ENCODE measurements around the gene ORC4.

GRCh38 chr2:147945660-147946059 is 74.9 kb downstream of the ORC4 start:
- no peak for TF ChIP-seq POLR2A (IDR thresholded peaks at IDR 0.05)
- TF ChIP-seq, protein P1, sequence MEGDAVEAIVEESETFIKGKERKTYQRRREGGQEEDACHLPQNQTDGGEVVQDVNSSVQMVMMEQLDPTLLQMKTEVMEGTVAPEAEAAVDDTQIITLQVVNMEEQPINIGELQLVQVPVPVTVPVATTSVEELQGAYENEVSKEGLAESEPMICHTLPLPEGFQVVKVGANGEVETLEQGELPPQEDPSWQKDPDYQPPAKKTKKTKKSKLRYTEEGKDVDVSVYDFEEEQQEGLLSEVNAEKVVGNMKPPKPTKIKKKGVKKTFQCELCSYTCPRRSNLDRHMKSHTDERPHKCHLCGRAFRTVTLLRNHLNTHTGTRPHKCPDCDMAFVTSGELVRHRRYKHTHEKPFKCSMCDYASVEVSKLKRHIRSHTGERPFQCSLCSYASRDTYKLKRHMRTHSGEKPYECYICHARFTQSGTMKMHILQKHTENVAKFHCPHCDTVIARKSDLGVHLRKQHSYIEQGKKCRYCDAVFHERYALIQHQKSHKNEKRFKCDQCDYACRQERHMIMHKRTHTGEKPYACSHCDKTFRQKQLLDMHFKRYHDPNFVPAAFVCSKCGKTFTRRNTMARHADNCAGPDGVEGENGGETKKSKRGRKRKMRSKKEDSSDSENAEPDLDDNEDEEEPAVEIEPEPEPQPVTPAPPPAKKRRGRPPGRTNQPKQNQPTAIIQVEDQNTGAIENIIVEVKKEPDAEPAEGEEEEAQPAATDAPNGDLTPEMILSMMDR (IDR thresholded peaks at IDR 0.05), result no peak
